Prostate gland (tissue), 2 donors: Measurements from ENCODE around the gene RCOR1. TPM values are rescaled to one million over a fixed set of nuclear protein-coding genes. Genes with fewer than 3 reads are reported as not detected.

Experiments used
- DNase-seq: peaks from one replicate; pipeline ENCODE4 v3.0.0-alpha.2; 2019; ENCODE audit warnings: low spot score
- H3K27ac ChIP-seq, 2 donors: fragments of 200-600 bp; sonication (generic); 2 replicates each; pipeline ENCODE4 v1.5.1; 2017 to 2019
- H3K27me3 ChIP-seq: fragments of 200-600 bp; sonication (generic); replicated peaks from 2 replicates; pipeline ENCODE4 v1.5.1; 2019; ENCODE audit not compliant: insufficient read depth
- H3K36me3 ChIP-seq, 2 donors: fragments of 200-600 bp; sonication (generic); 1 replicate in 1 of 2; 2 replicates in 1 of 2; pipeline versions ENCODE4 v1.5.1 to v1.8.1; 2017 to 2019
- H3K4me1 ChIP-seq: fragments of 200-600 bp; sonication (generic); replicated peaks from 2 replicates; pipeline ENCODE4 v1.5.1; 2019
- H3K4me3 ChIP-seq, 2 donors: fragments of 200-600 bp; sonication (generic); 2 replicates each; pipeline ENCODE4 v1.5.1; 2017 to 2019
- H3K9me3 ChIP-seq: fragments of 200-600 bp; sonication (generic); 2 replicates; pipeline ENCODE4 v1.5.1; 2017
- POLR2A ChIP-seq: fragments of 450-650 bp; IDR thresholded peaks from one replicate; pipeline ENCODE4 v1.6.1; 2016; ENCODE audit warnings: antibody characterized with exemption, mild to moderate bottlenecking
- POLR2AphosphoS5 ChIP-seq: sonication (generic); formaldehyde crosslinking; IDR thresholded peaks from one replicate; pipeline ENCODE4 v1.6.1; 2017; ENCODE audit warnings: antibody characterized with exemption
- WGBS: methylation state at CpG from one replicate; pipeline ENCODE4 v1.1.5; 2018; 5-methylcytosine and 5-hydroxymethylcytosine counted together
- intact Hi-C: fragments of 100-400 bp; cut with DNase I; formaldehyde crosslinking; loops from one replicate; pipeline ENCODE4 v1.14.2; 2022
- total RNA-seq, 2 donors: library from RNA; depleted of rRNA; stranded (reverse); fragments of >200 nt; gene quantifications; one replicate each; pipeline ENCODE4 v1.1.0, GENCODE V29; 2016
- TF ChIP-seq, protein P1 (sequence below), 4 experiments: fragments of 200-600 bp in 2 of 4; fragments of 450-650 bp in 2 of 4; sonication (generic) in 2 of 4; IDR thresholded peaks; 1 replicate in 3 of 4; 2 replicates in 1 of 4; pipeline ENCODE4 v1.5.1; 2016 to 2019; ENCODE audit warnings: antibody characterized with exemption in 4 of 4, mild to moderate bottlenecking in 2 of 4, moderate library complexity in 2 of 4

The RCOR1 gene
- total RNA-seq, 2 donors from 2014 or later: 14.4 to 26.6 TPM

GRCh38 chr14:102591372-102591943, 991 bp upstream of the RCOR1 start:
- H3K4me1 ChIP-seq: no peaks in the 10 kb centered on the region
- H3K9me3 ChIP-seq: no peaks in the 10 kb centered on the region
- peak overlapping the region; percentile 93 to 96 for H3K27ac ChIP-seq
- no peaks in the 10 kb centered on the region for H3K36me3 ChIP-seq
- intact Hi-C loops: loop anchor here (5.0 kb wide), 1 partner anchor 64 kb away; no protein-coding TSS in a partner anchor
- H3K4me3 ChIP-seq: peak overlapping the region; percentile 61 to 74
- peak; percentile 14 for DNase-seq
- under 1% methylated on average over 24 of the region's 37 CpGs for WGBS
- no peaks in the 10 kb centered on the region for H3K27me3 ChIP-seq
- TF ChIP-seq, protein P1, sequence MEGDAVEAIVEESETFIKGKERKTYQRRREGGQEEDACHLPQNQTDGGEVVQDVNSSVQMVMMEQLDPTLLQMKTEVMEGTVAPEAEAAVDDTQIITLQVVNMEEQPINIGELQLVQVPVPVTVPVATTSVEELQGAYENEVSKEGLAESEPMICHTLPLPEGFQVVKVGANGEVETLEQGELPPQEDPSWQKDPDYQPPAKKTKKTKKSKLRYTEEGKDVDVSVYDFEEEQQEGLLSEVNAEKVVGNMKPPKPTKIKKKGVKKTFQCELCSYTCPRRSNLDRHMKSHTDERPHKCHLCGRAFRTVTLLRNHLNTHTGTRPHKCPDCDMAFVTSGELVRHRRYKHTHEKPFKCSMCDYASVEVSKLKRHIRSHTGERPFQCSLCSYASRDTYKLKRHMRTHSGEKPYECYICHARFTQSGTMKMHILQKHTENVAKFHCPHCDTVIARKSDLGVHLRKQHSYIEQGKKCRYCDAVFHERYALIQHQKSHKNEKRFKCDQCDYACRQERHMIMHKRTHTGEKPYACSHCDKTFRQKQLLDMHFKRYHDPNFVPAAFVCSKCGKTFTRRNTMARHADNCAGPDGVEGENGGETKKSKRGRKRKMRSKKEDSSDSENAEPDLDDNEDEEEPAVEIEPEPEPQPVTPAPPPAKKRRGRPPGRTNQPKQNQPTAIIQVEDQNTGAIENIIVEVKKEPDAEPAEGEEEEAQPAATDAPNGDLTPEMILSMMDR (IDR thresholded peaks at IDR 0.05): no peak
- peak; percentile 9 for TF ChIP-seq POLR2A

- no peaks in the 10 kb centered on the region for H3K27me3 ChIP-seq
- TF ChIP-seq POLR2AphosphoS5: no peak
- no peak for TF ChIP-seq POLR2A
- TF ChIP-seq, protein P1 (IDR thresholded peaks at IDR 0.05): no peak
- peak overlapping the region; percentile 61 to 74 for H3K4me3 ChIP-seq
- no peaks in the 10 kb centered on the region for H3K4me1 ChIP-seq
- intact Hi-C loops: loop anchor here (5.0 kb wide), 1 partner anchor 65 kb away; no protein-coding TSS in a partner anchor
- no peaks in the 10 kb centered on the region for H3K9me3 ChIP-seq
- H3K27ac ChIP-seq: peak overlapping the region; percentile 93 to 96
- H3K36me3 ChIP-seq: no peaks in the 10 kb centered on the region
- WGBS: 1% methylated on average over 32 of the region's 49 CpGs
- DNase-seq: no peak
These were observed 263 bp downstream of the RCOR1 start for GRCh38 chr14:102592763-102593060.

DNA sequence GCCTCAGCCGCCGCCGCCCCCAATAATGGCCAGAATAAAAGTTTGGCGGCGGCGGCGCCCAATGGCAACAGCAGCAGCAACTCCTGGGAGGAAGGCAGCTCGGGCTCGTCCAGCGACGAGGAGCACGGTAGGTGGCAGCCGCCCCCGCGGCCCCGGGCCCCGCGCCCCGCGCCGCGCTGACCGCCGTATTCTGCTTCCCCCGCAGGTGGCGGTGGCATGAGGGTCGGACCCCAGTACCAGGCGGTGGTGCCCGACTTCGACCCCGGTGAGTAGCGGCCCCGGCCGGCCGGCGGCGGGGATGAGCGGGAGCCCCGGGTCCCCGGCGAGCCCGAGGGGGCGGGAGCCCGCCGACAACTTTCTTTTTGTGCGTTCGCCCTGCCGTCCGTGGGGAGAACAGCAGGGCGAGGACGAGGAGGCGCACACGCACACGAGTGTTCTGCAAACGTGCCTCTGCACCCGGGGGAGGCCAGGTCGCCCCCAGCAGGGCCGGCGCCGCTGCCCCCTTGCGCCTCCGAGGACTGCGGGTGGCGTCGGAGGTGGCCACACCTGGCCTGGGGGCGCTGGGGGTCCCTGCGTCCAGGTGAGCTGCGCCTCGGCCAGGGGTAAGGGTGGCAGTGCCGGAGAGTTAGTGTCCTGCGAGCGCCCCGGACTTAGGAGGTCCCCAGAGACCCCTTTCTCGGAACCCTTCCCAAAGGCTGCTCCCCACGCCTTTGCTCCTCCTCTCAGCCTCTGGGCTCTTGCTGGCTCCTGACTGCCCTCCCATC, 794 bp downstream of the RCOR1 start:
- intact Hi-C loops: loop anchor here (5.0 kb wide), 1 partner anchor 66 kb away; no protein-coding TSS in a partner anchor
- H3K4me1 ChIP-seq: no peaks in the 10 kb centered on the region
- peak; percentile 22 for DNase-seq
- peak overlapping the region; percentile 61 to 74 for H3K4me3 ChIP-seq
- under 1% methylated on average over 60 of the region's 75 CpGs for WGBS
- H3K27ac ChIP-seq: peak overlapping the region; percentile 93 to 96
- TF ChIP-seq, protein P1 (IDR thresholded peaks at IDR 0.05): peak in 2 of 4 experiments; percentile 40 to 52
- TF ChIP-seq POLR2A (no peak), POLR2AphosphoS5 (no peak)
- H3K9me3 ChIP-seq: no peaks in the 10 kb centered on the region
- no peaks in the 10 kb centered on the region for H3K27me3 ChIP-seq
- H3K36me3 ChIP-seq: no peaks in the 10 kb centered on the region

- intact Hi-C loops: loop anchor here (5.0 kb wide), 1 partner anchor 66 kb away; no protein-coding TSS in a partner anchor
- WGBS: under 1% methylated on average over 6 of the region's 6 CpGs
- Histone ChIP-seq H3K4me3 (peak overlapping the region; percentile 61 to 74), H3K36me3 (no peaks in the 10 kb centered on the region), H3K4me1 (no peaks in the 10 kb centered on the region), H3K9me3 (no peaks in the 10 kb centered on the region), H3K27ac (peak overlapping the region; percentile 93 to 96), H3K27me3 (no peaks in the 10 kb centered on the region)
- no peak for DNase-seq
- TF ChIP-seq, protein P1 (IDR thresholded peaks at IDR 0.05): no peak
- TF ChIP-seq POLR2A (no peak), POLR2AphosphoS5 (no peak)
These were observed 1.3 kb downstream of the RCOR1 start for GRCh38 chr14:102593825-102594137.
